KMS-11 (cell line): ENCODE measurements around the gene PCGF1.

Experiments used
- H2AFZ ChIP-seq: fragments of 200-600 bp; sonication (generic); 2 replicates; pipeline ENCODE4 v1.6.1; 2016; ENCODE audit warnings: antibody characterized with exemption, mixed run types, low read depth
- H3K27ac ChIP-seq: fragments of 200-600 bp; sonication (generic); 2 replicates; pipeline ENCODE4 v1.6.1; 2016; ENCODE audit warnings: mild to moderate bottlenecking, mixed run types
- H3K27me3 ChIP-seq: fragments of 200-600 bp; sonication (generic); 2 replicates; pipeline ENCODE4 v1.6.1; 2017; ENCODE audit warnings: mild to moderate bottlenecking, low read depth, mixed run types, moderate library complexity; ENCODE audit not compliant: insufficient read depth
- H3K36me3 ChIP-seq: fragments of 200-600 bp; sonication (generic); 2 replicates; pipeline ENCODE4 v1.6.1; 2017; ENCODE audit warnings: mild to moderate bottlenecking, mixed run types; ENCODE audit not compliant: insufficient read depth
- H3K4me1 ChIP-seq: fragments of 200-600 bp; sonication (generic); 2 replicates; pipeline ENCODE4 v1.6.1; 2016; ENCODE audit warnings: mild to moderate bottlenecking, low read depth, mixed run types; ENCODE audit not compliant: poor library complexity, severe bottlenecking
- H3K4me2 ChIP-seq: fragments of 200-600 bp; sonication (generic); 2 replicates; pipeline ENCODE4 v1.7.0; 2016; ENCODE audit warnings: mild to moderate bottlenecking, mixed run types
- H3K4me3 ChIP-seq: fragments of 200-600 bp; sonication (generic); IDR thresholded peaks from 2 replicates; pipeline ENCODE4 v1.6.1; 2017; ENCODE audit warnings: low read depth, low read length, mixed read lengths; ENCODE audit not compliant: insufficient read depth
- H3K79me2 ChIP-seq: fragments of 200-600 bp; sonication (generic); 2 replicates; pipeline ENCODE4 v1.6.1; 2016; ENCODE audit warnings: low read depth, mixed run types; ENCODE audit not compliant: insufficient read depth
- H3K9ac ChIP-seq: fragments of 200-600 bp; sonication (generic); 2 replicates; pipeline ENCODE4 v1.6.1; 2016; ENCODE audit warnings: mild to moderate bottlenecking, mixed run types
- H4K20me1 ChIP-seq: fragments of 200-600 bp; sonication (generic); 2 replicates; pipeline ENCODE4 v1.6.1; 2016; ENCODE audit warnings: mild to moderate bottlenecking, mixed run types; ENCODE audit not compliant: insufficient read depth
- CTCF ChIP-seq: fragments of 200-600 bp; sonication (generic); conservative IDR thresholded peaks from 2 replicates; pipeline ENCODE4 v1.6.1; 2017; ENCODE audit warnings: low read depth, mild to moderate bottlenecking, antibody characterized with exemption, low read length, moderate library complexity, mixed read lengths

The PCGF1 gene

GRCh38 chr2:74502720-74503505 lies 4.6 kb downstream of the PCGF1 start:
- Histone ChIP-seq H3K36me3 (no peaks in the 10 kb centered on the region), H3K9ac (peak overlapping the region; percentile 42; the same call in 1 of the 2 replicates), H3K4me2 (peak overlapping the region; percentile 96), H3K27me3 (peaks cover 12% of the 10 kb centered on the region; the same call in 1 of the 2 replicates), H2AFZ (peak overlapping the region; percentile 98), H3K79me2 (peaks cover 13% of the 10 kb centered on the region), H3K4me1 (peaks cover 23% of the 10 kb centered on the region), H3K4me3 (no peak overlapping the region), H4K20me1 (no peaks in the 10 kb centered on the region), H3K27ac (no peak overlapping the region)
- TF ChIP-seq CTCF = peak; percentile 40

- no peak overlapping the region for H3K27ac ChIP-seq
- no peak overlapping the region for H3K4me3 ChIP-seq
- peak overlapping the region; percentile 96 for H3K4me2 ChIP-seq
- TF ChIP-seq CTCF = no peak
- H3K4me1 ChIP-seq = peaks cover 21% of the 10 kb centered on the region
- H4K20me1 ChIP-seq = no peaks in the 10 kb centered on the region
- H3K27me3 ChIP-seq = peaks cover 12% of the 10 kb centered on the region; the same call in 1 of the 2 replicates
- H2AFZ ChIP-seq = peak overlapping the region; percentile 98
- H3K36me3 ChIP-seq = no peaks in the 10 kb centered on the region
- peak overlapping the region; percentile 42; the same call in 1 of the 2 replicates for H3K9ac ChIP-seq
- peaks cover 13% of the 10 kb centered on the region for H3K79me2 ChIP-seq
Observed at GRCh38 chr2:74502147-74502719, 5.3 kb downstream of the PCGF1 start.

- Histone ChIP-seq H3K4me1 (peaks cover 19% of the 10 kb centered on the region), H3K9ac (no peak overlapping the region), H3K36me3 (no peaks in the 10 kb centered on the region), H4K20me1 (no peaks in the 10 kb centered on the region), H3K4me3 (no peak overlapping the region), H3K27me3 (peaks cover 12% of the 10 kb centered on the region; the same call in 1 of the 2 replicates), H3K27ac (no peak overlapping the region), H3K4me2 (no peak overlapping the region), H3K79me2 (peaks cover 8% of the 10 kb centered on the region), H2AFZ (no peak overlapping the region; the same call in 1 of the 2 replicates)
- TF ChIP-seq CTCF = no peak
Observed at GRCh38 chr2:74501335-74502071, 6.0 kb downstream of the PCGF1 start.

GRCh38 chr2:74500578-74500946 lies 6.9 kb downstream of the PCGF1 start:
- no peak overlapping the region for H3K4me3 ChIP-seq
- TF ChIP-seq CTCF = no peak
- H3K79me2 ChIP-seq = no peaks in the 10 kb centered on the region
- peaks cover 10% of the 10 kb centered on the region for H3K4me1 ChIP-seq
- no peak overlapping the region for H3K9ac ChIP-seq
- H3K4me2 ChIP-seq = no peak overlapping the region
- H4K20me1 ChIP-seq = no peaks in the 10 kb centered on the region
- H3K27ac ChIP-seq = no peak overlapping the region
- H2AFZ ChIP-seq = no peak overlapping the region
- H3K36me3 ChIP-seq = no peaks in the 10 kb centered on the region
- H3K27me3 ChIP-seq = peaks cover 12% of the 10 kb centered on the region; the same call in 1 of the 2 replicates
